ENCODE results near the gene IMMP2L.

DNA sequence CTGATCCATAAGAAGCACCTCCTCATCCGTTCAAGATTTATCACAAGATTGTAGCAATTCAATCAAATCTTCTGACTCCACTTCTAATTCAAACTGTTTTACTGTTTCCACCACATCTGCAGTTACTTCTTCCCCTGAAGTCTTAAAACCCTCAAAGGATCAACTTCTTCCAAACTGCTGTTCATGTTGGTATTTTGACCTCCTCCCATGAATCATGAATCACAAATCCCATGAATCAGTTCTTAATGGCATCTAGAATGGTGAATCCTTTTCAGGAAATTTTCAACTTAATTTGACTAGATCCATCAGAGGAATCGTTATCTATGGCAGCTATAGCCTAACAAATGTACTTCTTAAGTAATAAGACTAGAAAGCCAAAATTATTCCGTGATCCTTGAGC lies 122.3 kb downstream of the IMMP2L start:
- TF ChIP-seq EZH2 (IDR thresholded peaks at IDR 0.05; ENCODE audit: borderline replicate concordance, low read depth, low read length, severe bottlenecking) (no peak), POLR2AphosphoS5 (IDR thresholded peaks at IDR 0.05; ENCODE audit: insufficient read depth, low read depth, low read length) (no peak)
